Islet precursor cell (in vitro differentiated cells): ENCODE data around the gene SLIT3.

ENCODE experiments used
- DNase-seq: peaks from one replicate; pipeline ENCODE4 v3.0.0-alpha.2; 2018

Gene SLIT3

DNA sequence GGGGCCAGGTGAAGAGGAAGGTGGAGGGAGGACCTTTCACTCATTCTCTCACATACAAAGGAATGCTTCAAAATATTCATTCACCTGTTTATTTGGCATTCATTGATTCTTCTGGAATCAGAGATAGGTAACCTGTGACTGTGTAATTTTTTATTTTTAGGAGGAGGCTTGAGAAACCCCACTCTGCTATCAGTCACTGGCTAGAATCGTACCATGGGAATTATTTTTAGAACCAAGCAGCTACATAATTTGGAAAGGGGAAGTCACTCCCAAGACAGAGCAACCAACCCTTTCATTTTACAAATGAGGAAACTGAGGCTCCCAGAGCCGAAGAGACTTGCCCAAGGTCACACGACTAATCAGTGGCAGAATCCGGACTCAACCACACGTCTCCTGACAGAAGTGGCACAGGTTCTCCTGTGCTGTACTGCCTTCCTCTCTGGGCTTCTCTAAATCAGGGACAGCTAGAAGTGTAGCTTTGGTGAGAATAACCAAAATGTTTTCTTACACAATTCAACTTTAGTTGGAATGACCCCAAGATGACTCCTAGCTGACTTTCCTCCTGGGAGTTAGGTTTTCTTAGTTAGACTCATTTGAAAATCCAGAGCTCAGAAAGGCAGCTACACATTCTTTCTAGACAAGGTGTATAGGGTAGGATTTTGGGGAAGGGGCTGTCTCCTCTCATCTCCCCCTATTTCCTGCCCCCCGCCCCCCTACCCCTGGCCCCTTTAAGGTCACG, 457.5 kb downstream of the SLIT3 start:
- DNase-seq, result no peak

DNA sequence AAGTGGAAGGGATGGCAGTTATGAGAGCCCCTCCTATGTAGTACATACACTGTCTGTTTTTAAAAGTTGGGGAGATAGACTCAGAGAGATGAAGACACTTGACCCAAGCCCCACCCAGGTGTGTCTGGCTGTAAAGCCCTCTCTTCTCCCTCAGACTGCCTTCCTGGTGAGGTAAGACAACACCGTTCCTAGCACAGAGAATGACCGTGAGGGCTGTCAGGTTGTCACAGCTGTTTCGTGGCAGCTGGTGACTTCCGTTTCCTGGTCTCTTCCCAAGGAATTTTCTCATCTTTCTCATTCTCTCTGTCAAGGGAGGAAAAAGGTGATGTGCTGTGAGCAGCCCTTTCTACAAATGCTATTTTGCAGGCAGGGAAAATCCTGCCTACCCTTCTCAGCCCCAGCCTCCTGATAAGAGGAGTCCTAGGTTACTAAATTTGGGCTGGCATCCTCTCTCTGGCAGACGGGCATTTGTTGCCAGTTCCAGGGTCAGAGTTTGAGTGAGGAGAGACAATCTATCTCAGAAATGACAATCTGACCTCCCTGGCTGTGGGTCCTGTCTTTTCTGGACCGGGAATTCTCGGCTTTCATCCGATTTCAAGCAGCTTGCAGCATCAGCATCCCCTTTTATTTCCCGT, 458.3 kb downstream of the SLIT3 start:
- no peak for DNase-seq

DNA sequence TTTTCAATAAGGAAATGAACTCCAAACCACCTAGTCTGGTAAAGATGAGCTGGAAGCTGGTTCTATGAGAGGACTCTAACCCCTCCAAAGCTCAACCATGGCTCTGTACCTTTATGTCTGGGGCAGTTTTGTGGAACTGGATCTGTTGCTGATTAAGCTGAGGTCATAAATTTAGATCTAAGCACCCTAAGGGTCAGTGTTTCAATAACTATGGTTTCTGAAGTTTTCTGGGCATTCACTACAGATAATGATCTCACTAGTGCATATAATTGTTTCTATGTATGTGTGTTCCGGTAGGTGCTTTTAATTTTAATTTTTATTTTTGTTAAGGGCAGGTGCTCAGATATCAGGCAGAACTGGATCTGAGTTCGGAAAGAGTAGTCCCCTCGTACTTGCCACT, 463.1 kb downstream of the SLIT3 start:
- DNase-seq, result no peak

DNA sequence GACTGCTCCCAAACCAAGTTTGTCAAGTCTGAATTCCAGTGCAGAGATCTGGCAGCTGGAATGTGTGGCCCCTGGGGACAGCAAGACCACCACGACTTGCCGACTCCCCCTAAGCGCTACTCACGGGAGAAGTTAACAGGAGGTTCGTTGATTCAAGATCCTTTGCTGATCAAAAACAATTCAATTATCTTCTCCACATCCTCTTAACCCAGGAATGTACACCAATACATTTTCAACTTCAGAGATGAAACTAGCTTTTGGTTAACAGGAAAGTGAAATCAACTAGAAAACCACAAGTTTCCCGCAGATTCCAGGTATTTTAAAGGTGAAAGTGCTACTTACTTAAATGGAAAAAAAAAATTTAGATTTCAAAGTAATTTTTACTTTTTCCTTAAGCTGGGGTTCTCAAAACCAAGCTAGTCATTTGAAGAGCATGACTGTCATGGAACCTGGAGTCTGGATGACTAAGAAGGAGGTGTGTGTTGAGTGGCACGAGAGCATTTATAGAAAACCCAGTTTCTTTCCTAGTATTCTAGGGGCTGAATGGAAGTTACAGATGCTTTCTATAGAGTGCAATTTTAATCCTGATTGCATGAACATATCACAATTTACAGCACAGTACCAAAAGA, 464.2 kb downstream of the SLIT3 start:
- no peak for DNase-seq

DNA sequence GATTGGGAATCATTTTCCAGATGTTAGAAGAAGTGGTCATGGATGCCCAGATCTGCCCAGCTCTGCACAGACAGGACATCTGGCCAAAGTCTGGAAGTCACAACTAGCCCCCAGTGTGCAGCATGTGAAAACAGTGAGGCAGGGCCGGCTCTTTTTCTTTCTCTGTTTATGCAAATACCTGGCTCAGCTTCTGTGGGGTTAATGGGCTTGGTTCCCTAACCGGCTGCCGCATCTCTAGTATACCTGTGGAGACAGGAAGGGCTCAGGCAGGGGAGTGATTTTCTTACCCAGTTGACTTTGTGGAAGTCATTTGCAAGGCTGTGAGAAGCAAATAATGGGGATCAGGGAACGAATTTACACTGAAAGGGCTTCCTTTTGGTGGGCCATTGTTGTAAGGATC, 467.0 kb downstream of the SLIT3 start:
- no peak for DNase-seq

DNA sequence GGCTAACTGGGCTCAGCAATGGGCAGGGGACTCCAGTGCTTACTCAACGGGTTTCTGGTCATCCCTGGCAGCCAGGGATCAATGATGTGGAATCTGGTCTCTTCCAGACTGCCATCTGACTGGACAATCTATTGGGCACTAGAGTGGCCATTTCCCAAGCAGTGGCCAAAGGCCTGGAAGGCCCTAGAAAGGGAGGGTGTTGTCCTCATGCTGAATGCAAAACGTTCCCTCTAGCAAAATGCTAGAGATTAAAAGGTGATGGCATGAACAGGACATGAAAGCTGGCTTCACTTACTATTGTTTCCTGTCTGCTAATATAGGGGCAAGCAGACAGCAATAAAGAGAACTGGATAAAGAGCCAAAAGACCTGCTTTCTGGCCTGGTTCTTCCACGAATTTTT, 467.6 kb downstream of the SLIT3 start:
- no peak for DNase-seq

DNA sequence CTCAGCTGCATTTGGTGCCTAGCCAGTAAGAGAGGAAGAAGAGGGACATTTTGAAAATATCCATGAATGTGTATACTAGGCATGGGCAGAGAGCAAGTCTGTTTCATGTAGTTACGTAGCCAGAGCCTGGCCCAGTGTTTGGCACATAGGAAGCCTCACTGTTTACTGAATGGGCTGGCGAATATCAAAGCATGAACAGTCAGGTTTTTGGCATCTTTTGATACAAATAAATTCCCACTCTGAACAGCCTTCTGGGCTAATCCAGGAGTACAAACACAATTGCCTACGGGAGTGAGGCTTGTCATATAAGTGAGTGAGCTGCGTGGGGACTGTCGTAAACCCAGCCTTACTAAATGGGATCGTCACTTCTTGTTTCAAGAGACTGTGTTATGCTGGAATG, 468.6 kb downstream of the SLIT3 start:
- DNase-seq, result no peak

DNA sequence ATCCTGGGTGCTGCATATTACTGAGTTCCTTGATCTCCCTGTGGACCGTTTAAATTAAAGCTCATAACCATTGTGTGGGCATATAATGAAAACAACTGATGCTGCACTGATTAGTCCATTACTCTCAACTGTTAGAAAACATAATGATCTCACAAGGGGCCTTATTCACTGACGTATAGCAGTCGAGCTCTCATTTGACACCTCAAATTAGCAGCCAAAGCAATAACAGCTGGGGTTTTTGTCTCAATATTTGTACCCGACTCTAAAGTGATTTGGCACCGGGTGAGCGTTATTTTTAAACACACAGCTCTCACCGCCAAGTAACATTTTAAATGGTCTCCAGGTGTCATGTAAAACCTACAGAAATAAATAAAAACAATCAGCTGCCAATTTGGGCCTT, 469.6 kb downstream of the SLIT3 start:
- no peak for DNase-seq

DNA sequence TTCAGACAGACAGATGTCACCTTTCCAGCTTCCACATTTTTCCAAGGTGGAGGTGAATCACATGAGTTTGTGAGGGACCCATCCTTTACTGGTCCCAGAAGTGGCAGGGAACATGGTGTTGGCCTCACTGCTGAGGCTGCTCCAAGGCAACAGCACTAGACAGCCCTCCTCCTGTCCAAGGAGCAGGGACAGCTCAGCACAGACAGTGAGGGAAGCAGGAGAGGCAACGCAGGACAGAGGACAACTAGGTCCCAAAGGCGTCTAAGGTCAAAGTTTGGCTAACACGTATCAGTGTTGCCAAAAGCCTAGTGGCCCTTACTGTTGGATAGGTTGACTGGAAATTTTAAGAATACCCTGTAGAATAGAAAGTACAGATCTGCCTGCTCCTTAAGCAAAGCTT, 470.1 kb downstream of the SLIT3 start:
- DNase-seq, result no peak

DNA sequence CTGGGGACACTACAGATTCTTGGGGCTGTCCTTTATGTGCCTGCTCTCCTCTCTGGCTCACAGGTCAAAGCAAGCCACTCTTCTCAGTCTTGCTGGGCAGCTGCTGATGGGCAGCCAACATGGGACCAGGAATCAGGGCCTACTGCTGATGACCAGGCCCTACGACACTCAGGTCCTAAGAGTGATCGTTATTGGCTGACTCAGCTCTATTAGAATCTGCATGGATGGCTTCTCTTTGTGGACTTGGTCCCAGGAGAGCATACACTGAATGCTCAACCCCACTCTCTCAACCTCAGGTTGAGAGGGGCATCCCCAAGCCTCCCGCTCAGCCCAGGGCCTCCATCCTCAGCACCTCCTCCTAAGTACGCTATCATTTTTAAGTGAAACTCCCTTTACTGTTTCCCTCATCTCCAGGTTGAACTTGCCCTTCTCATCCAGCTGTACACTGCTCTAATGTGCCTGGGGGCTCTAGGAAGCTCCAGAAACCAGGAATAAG, 471.0 kb downstream of the SLIT3 start:
- DNase-seq, result no peak

DNA sequence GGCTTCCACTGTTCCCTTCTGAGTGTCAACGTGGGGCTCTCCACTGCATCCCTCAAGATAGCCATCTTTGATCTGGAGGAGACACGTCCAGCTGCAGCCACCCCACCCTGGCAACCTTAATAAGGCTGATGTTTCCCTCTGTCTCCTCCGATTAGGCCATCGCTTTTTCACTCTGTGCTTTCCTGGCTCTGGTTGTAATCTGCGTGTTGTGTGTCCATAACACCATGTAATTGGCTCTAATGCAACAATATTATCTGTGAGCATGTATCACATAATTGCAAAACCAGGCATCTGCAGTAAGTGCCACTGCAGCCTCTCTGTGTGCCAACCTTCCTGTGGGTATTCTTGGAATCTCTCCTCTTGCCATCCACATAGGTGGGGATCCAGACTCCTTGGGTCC, 471.9 kb downstream of the SLIT3 start:
- no peak for DNase-seq

DNA sequence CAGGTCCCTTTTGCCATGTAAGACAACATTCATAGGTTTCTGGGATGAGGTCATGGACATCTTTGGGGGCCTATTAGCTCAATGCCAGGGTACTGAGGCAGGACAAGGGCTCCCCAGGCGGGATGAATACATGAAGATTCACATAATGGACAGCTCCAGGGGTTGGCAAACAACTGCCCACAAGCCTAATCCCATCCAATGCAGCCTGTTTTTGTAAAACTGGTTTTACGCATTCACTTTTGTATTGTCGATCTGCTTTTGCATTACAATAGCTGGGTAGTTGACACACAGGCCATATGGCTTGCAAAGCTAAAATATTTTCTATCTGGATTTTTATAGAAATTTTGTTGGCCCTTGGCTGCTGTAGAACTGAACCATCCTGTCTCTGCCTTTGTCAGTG, 473.3 kb downstream of the SLIT3 start:
- DNase-seq, result no peak

DNA sequence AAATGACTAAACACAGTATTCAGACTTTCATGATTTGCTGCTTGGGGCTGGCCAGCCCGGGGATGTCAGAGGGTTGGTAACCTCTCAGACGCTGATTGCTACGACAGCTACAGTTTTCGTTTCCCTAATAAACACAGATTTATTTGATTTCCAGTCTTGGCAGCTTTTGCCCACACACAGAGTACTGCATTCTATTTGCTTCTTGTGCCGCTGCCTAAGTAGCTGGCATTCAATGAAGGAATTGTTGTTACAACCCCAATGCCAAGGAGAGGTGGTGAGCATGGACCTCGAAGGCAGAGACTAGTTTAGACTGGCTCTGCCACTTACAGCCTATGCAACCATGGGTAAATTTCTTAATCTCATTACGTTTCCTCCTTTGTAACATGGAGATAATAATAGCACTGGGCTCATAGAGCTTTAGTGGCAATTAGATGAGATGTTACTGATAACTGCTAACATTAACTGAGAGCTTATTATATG, 474.7 kb downstream of the SLIT3 start:
- no peak for DNase-seq

DNA sequence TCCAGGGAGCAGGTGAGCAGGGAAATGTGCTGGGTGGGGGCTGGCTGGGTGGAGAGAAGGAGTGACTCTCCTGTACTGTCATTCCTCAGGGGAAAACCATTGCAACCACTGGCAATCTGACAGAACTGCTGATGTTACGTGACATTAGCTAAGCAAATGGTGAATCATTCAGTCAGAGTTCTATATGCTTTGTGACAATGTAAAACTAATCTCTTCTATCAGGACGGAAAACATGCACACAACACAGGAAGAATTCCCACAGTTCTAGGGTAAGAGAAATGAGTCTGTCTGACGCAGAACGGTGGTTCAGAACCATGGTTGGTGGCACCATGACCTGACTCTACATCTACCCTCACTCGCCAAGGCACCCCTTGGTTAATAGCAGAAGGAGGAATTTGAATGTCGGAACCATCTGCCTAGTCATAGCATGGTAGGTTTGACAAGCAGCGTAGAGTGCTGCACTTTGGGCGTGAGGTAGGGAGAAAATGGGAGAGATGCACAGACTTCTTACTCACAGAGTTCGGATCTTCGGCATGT, 478.1 kb downstream of the SLIT3 start:
- DNase-seq, result no peak

DNA sequence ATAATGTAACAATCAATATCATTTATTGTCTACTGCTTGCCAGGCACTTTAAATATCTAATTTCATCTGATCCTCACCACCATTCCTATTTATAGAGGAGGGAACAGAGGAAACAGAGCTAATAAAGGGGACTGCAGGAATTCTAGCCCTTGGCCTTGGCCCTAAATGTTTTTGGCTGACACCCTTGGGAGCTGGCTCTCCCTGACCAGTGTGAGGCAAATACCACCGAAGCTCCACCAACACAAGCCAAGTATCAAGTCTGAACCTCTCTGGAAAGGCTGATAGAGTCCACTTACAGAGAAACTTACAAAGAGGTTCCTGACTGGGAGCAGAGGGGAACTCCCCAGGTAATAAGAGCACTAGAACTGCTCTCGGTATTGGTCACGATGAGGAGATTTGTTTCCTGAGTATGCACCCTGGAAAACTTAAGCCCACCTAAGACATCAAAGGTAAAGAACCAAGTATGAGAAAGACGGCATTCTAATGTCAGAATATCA, 478.6 kb downstream of the SLIT3 start:
- DNase-seq, result no peak

DNA sequence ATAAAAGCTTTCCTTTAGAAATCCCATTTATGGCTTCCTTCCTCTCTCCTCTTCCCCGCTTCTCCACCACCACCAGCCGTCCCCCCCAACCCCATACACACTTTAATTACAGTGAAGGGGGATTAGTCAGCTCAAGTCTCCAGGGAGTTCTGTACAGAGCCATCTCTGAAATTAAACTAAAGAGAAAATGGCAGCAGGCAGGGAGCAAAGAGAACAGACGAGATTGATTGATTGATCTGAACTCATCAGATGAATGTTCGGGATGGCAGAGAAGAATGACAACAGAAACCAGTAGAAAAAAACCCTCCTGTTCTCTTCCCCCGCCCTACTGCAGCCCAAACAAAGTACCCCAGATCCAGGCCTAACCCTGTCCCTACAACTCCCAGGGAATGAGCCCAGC, 480.1 kb downstream of the SLIT3 start:
- no peak for DNase-seq

DNA sequence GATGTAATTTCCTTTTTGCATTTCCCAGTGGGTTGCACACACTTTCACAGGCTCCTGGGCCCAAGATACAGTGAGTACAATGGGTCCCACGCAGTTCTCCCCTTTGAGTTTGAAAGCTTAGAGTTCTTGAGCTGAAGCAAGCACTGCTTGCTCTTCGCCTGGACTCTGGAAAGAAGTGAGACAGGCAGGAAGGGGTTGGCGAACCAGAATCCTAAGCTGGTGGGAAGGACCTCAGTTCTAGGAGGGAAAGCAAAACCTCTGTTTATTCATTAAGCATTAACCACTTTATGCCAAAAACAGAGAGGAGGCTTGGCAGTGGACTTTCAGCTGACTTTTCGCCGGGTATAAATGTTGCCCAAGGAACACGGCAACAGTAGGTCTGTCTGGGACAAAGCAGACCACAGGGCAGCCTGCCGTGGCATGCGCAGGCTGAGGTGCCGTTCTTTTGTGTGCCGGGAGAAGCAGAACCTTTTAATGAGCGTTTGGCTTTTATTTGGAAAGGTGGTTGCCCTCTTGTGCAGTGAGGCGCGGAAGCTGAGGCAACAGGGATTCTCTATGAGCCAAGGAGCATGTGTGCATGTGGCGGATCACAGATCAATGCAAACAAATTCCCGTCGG, 481.8 kb downstream of the SLIT3 start:
- no peak for DNase-seq

DNA sequence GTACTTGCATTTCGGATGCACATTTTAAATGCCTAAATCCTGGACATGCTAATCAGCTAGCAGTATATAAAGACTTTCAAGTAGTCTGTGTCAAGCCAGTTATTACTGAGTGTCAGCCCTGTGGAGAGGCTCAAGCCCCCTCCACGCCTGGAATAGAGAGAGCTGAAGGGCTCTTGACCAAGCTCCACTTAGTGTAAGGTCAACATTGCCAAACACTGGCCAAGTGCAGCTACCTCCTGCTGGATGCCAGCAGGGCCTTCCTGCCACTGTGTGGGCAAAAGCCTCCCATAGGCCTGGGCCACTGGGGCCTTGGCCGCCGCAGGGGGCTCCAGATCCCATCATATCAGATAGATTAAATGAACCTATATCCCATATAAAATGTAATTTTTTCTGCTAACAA, 482.4 kb downstream of the SLIT3 start:
- no peak for DNase-seq

DNA sequence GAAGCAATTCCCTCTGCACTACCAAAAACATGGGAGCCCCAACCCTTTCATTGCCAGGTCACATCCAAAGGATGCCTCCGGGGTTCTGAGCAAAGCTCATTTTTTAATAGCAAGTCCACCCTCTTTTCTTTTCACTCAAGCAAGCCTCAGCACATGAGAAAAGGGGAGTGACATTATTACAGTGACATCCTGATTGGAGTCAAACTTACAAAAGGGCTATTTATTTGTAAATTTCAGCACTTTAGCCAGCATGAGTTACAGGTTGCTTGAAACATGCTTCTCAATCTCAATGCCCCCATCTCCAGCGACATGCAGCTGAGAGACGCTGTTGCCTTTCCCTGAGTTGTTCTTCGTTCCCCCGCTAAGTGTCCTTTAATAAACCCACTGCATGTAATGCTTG, 483.3 kb downstream of the SLIT3 start:
- DNase-seq, result no peak

DNA sequence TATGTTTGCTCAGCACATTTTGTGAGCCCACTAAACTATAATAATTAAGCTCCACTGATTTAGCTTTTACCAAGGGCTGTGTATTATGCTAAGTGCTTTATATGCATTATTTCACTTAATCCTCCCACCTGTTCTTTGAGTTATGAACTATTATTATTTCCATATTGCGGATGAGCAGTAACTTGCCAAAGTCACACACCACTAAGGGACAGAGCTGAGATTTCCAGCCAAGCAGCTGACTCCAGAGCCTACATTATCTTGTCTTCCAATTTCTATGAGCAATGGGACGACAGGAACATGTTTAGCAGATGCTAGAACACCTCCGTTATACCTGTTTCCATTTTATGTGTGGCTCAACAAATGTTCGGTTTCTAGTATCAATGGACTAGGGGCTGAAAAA, 484.3 kb downstream of the SLIT3 start:
- no peak for DNase-seq

DNA sequence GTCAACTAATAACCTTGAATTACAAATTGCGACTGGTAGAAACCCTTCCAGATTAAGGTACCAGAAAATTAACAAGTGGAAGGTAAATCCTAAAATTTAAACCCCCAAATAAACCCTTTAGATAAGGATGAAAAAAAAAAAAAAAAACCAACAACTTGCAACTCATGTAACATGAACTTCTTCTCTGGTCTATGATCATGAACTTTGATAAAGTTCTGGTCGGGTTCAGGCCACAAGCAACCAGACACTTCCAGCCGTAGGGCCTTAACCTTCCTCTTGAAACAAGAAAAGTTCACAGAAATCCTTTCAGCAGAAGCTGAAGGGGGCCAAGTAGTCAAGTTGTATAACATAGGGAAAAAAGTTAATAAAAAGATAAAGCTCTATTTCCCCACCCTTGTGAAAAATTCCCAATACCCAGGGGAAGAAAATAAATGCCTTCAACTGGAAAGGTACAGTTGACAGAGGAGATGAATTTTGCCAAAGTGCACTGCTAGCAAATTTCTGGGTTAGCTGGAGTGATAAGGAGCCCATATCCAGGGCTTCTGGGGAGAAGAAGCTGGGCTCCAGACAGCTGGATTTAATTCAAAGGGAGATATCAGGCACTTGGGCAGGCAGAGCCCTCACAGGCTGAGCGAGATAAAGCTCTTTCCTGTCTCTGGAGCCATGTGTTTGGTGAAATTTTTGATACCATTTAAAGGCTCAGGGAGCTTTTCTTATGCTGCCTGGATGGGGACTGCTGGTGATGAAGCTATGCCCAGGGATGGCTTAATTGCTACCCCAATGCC, 487.6 kb downstream of the SLIT3 start:
- DNase-seq, result no peak

DNA sequence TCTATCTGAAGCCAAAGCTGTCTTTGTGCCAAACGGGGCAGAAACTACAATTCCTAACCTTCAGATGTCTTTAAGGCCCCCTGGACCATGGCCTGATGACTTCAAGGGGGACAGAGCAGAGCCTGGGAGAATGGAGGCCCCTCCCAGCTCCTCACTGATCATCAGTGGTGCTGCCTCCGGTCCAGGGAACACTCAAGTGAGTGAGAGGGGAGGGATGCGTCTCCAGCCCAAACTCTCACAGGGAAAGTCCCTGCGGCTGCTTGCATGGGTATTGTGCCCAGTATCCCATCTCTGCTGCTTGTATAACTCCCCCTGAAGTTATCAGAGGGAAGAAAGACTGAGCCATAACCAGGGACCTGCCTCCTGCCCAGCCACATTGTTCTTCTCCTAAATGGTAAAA, 490.3 kb downstream of the SLIT3 start:
- no peak for DNase-seq
